Left colon (tissue), 2 donors: ENCODE data around the gene SULF2. TPM values are rescaled to one million over a fixed set of nuclear protein-coding genes. Genes with fewer than 3 reads are reported as not detected.
A peak's percentile ranks its signal among the peaks of the same experiment; 100 is the strongest.

ENCODE experiments used
- ATAC-seq: fragments of 200-7000 bp; cut with Tn5 transposase; one replicate; pipeline ENCODE4 v1.9.1; 2020; ENCODE audit warnings: mild to moderate bottlenecking, moderate library complexity
- DNase-seq, 2 donors: peaks; one replicate each; pipeline ENCODE4 v3.0.0-alpha.2; 2020
- intact Hi-C, 2 donors: fragments of 100-400 bp; cut with DNase I in 1 of 2; cut with micrococcal nuclease in 1 of 2; formaldehyde crosslinking; loops; one replicate each; pipeline versions ENCODE4 v1.11.2 to v1.14.0; 2022; cut with DNase I, micrococcal nuclease
- total RNA-seq, 2 donors: library from RNA; stranded (reverse); fragmentation: NEBNext Ultra II Directional; extraction: Animal tissue kit (Norgen Biotek cat#: 25700); gene quantifications; one replicate each; pipeline ENCODE4 v1.2.1, GENCODE V29; 2021
- donor health status: DM: no; HTN: no; CAD: no.
- donor health status: DM: yes; HTN: yes; CAD: no.

SULF2 gene
- total RNA-seq, 2 donors from 2014 or later, result 124 to 177 TPM

- intact Hi-C loops, result no loop called here
- DNase-seq (no peak), ATAC-seq (no peak)
These were observed 80.4 kb downstream of the SULF2 start for GRCh38 chr20:47704746-47705496.

- DNase-seq (no peak), ATAC-seq (no peak)
- intact Hi-C loops, result no loop called here
These were observed 81.5 kb downstream of the SULF2 start for GRCh38 chr20:47703748-47704147.

GRCh38 chr20:47701612-47702011 lies 83.7 kb downstream of the SULF2 start:
- intact Hi-C loops, result no loop called here
- no peak for DNase-seq
- ATAC-seq, result no peak

- intact Hi-C loops, result no loop called here
- ATAC-seq (no peak), DNase-seq (no peak)
These were observed 85.0 kb downstream of the SULF2 start for GRCh38 chr20:47700327-47700726.

GRCh38 chr20:47699818-47700217 lies 85.5 kb downstream of the SULF2 start:
- intact Hi-C loops, result no loop called here
- no peak for ATAC-seq
- no peak for DNase-seq

GRCh38 chr20:47698142-47698541 lies 87.1 kb downstream of the SULF2 start:
- intact Hi-C loops, result no loop called here
- DNase-seq (no peak), ATAC-seq (no peak)

- DNase-seq, result no peak
- ATAC-seq, result no peak
- intact Hi-C loops, result no loop called here
These were observed 88.4 kb downstream of the SULF2 start for GRCh38 chr20:47696856-47697255.

GRCh38 chr20:47694021-47694818 lies 91.1 kb downstream of the SULF2 start:
- ATAC-seq, result no peak
- DNase-seq, result no peak
- intact Hi-C loops, result no loop called here

GRCh38 chr20:47691625-47692024 lies 93.7 kb downstream of the SULF2 start:
- DNase-seq (no peak), ATAC-seq (no peak)
- intact Hi-C loops, result no loop called here

GRCh38 chr20:47689731-47690130 lies 95.5 kb downstream of the SULF2 start:
- no peak for DNase-seq
- intact Hi-C loops, result no loop called here
- ATAC-seq, result no peak

- no peak for DNase-seq
- ATAC-seq, result no peak
- intact Hi-C loops, result no loop called here
These were observed 96.6 kb downstream of the SULF2 start for GRCh38 chr20:47688385-47689381.

GRCh38 chr20:47687095-47687987 lies 97.9 kb downstream of the SULF2 start:
- intact Hi-C loops, result no loop called here
- DNase-seq, result no peak

GRCh38 chr20:47686545-47686944 lies 98.7 kb downstream of the SULF2 start:
- DNase-seq (no peak), ATAC-seq (no peak)
- intact Hi-C loops, result no loop called here

More at GRCh38 chr20:47687095-47687987, 97.9 kb downstream of the SULF2 start:
- no peak for ATAC-seq

GRCh38 chr20:47684306-47685080 lies 100.8 kb downstream of the SULF2 start:
- intact Hi-C loops, result no loop called here
- DNase-seq (no peak), ATAC-seq (no peak)

GRCh38 chr20:47682916-47683315 lies 102.4 kb downstream of the SULF2 start:
- intact Hi-C loops, result no loop called here
- DNase-seq (no peak), ATAC-seq (no peak)

GRCh38 chr20:47682028-47682783 lies 103.1 kb downstream of the SULF2 start:
- ATAC-seq (peak; percentile 6), DNase-seq (peak; percentile 15 to 44)
- intact Hi-C loops, result no loop called here
